Measurements from ENCODE around the gene BRAT1.
"Not testable (repeated sequence)": the region's sequence is repeated elsewhere in the genome, so short reads cannot be mapped to it uniquely, and the experiment has no call there.

Gene BRAT1

DNA sequence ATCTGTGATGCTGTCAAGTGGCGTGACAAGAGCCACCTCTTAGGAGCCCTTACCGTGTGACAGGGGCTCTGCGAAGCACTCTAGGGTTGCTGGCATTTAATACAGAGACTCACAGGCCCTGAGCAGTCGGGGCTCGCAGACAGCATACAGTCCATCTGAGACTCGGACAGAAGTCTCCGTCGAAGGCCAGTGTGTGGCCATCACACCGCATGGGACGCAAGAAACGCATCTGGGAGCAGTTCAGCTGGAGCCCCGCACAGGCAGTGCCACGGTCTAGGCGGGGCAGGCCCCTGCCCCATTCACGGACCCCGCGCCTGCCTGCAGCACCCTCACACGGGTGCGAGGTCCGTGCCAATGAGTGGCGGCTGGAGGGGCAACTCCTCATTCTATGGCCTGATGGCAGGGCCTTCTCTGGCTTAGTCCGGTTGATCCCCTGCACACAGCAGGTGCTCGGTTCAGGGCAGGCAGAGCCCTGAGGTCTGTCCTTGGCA lies 37.1 kb upstream of the BRAT1 start:
- no peak overlapping the region for H3K4me2 ChIP-seq (ENCODE audit: low read length)
- H3K79me2 ChIP-seq (ENCODE audit: control insufficient read depth, low read length), result no peaks in the 10 kb centered on the region
- H3K9me2 ChIP-seq (replicated peaks; ENCODE audit: control insufficient read depth, low read length), result no peaks in the 10 kb centered on the region
- no peaks in the 10 kb centered on the region for H3K27me3 ChIP-seq (ENCODE audit: control insufficient read depth, low read length)
- H3F3A ChIP-seq (ENCODE audit: control insufficient read depth, insufficient read depth), result no peaks in the 10 kb centered on the region
- no peaks in the 10 kb centered on the region for H4K20me1 ChIP-seq (ENCODE audit: control insufficient read depth, insufficient read depth, low read depth, low read length)
- H3K9me3 ChIP-seq (ENCODE audit: control insufficient read depth, insufficient read depth, low read length), result no peaks in the 10 kb centered on the region
- H3K27ac ChIP-seq (ENCODE audit: low read depth, low read length), result no peak overlapping the region
- TF ChIP-seq, protein P1, sequence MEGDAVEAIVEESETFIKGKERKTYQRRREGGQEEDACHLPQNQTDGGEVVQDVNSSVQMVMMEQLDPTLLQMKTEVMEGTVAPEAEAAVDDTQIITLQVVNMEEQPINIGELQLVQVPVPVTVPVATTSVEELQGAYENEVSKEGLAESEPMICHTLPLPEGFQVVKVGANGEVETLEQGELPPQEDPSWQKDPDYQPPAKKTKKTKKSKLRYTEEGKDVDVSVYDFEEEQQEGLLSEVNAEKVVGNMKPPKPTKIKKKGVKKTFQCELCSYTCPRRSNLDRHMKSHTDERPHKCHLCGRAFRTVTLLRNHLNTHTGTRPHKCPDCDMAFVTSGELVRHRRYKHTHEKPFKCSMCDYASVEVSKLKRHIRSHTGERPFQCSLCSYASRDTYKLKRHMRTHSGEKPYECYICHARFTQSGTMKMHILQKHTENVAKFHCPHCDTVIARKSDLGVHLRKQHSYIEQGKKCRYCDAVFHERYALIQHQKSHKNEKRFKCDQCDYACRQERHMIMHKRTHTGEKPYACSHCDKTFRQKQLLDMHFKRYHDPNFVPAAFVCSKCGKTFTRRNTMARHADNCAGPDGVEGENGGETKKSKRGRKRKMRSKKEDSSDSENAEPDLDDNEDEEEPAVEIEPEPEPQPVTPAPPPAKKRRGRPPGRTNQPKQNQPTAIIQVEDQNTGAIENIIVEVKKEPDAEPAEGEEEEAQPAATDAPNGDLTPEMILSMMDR (IDR thresholded peaks at IDR 0.05; ENCODE audit: low read depth, low read length, poor library complexity, severe bottlenecking), result no peak
- no peak for TF ChIP-seq EZH2phosphoT487 (IDR thresholded peaks at IDR 0.05; ENCODE audit: borderline replicate concordance, low read length)
- no peak overlapping the region for H3K4me3 ChIP-seq (ENCODE audit: low read length)
- H3K36me3 ChIP-seq (ENCODE audit: control insufficient read depth, low read length), result no peaks in the 10 kb centered on the region
- H3K4me1 ChIP-seq (ENCODE audit: control insufficient read depth, low read length), result no peaks in the 10 kb centered on the region

GRCh38 chr7:2589941-2590340 lies 34.6 kb upstream of the BRAT1 start:
- H3K4me1 ChIP-seq (ENCODE audit: control insufficient read depth, low read length); H3K27ac ChIP-seq (ENCODE audit: low read depth, low read length); H3K9me3 ChIP-seq (ENCODE audit: control insufficient read depth, insufficient read depth, low read length); H3K27me3 ChIP-seq (ENCODE audit: control insufficient read depth, low read length); H3K4me3 ChIP-seq (ENCODE audit: low read length); H3K4me2 ChIP-seq (ENCODE audit: low read length); H3K9me2 ChIP-seq (replicated peaks; ENCODE audit: control insufficient read depth, low read length); H3K79me2 ChIP-seq (ENCODE audit: control insufficient read depth, low read length); H3F3A ChIP-seq (ENCODE audit: control insufficient read depth, insufficient read depth); H4K20me1 ChIP-seq (ENCODE audit: control insufficient read depth, insufficient read depth, low read depth, low read length); H3K36me3 ChIP-seq (ENCODE audit: control insufficient read depth, low read length): not testable (repeated sequence)

DNA sequence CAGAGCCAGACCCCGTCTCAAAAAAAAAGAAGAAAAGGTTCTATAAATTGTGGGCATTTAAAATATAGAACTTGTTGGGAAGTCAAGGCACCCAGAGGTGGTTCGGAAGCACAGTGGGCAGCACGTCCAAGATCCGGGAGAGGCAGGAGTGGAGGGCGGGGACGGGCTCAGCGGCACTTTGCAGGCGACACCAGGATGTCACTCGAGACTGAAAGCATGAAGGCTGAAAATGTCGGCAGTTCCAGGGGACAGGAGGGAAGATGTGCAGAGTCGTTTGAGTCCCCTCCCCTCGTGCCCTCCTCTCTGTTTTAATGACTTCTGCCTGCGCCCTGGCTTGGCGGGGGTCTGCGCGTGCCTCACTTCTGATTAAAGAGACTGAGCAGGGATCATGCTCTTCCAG lies 34.0 kb upstream of the BRAT1 start:
- TF ChIP-seq EZH2phosphoT487 (IDR thresholded peaks at IDR 0.05; ENCODE audit: borderline replicate concordance, low read length), result no peak
- TF ChIP-seq, protein P1 (IDR thresholded peaks at IDR 0.05; ENCODE audit: low read depth, low read length, poor library complexity, severe bottlenecking), result no peak
- Histone ChIP-seq H3K4me1 (ENCODE audit: control insufficient read depth, low read length) (no peaks in the 10 kb centered on the region), H3K9me3 (ENCODE audit: control insufficient read depth, insufficient read depth, low read length) (no peaks in the 10 kb centered on the region), H3K9me2 (replicated peaks; ENCODE audit: control insufficient read depth, low read length) (no peaks in the 10 kb centered on the region), H3K79me2 (ENCODE audit: control insufficient read depth, low read length) (no peaks in the 10 kb centered on the region), H3K36me3 (ENCODE audit: control insufficient read depth, low read length) (no peaks in the 10 kb centered on the region), H3K4me2 (ENCODE audit: low read length) (no peak overlapping the region), H3F3A (ENCODE audit: control insufficient read depth, insufficient read depth) (no peaks in the 10 kb centered on the region), H4K20me1 (ENCODE audit: control insufficient read depth, insufficient read depth, low read depth, low read length) (no peaks in the 10 kb centered on the region), H3K27ac (ENCODE audit: low read depth, low read length) (no peak overlapping the region), H3K4me3 (ENCODE audit: low read length) (no peak overlapping the region), H3K27me3 (ENCODE audit: control insufficient read depth, low read length) (no peaks in the 10 kb centered on the region)

- Histone ChIP-seq H3K9me3 (ENCODE audit: control insufficient read depth, insufficient read depth, low read length) (no peaks in the 10 kb centered on the region), H3K79me2 (ENCODE audit: control insufficient read depth, low read length) (no peaks in the 10 kb centered on the region), H3K4me2 (ENCODE audit: low read length) (no peak overlapping the region), H3K9me2 (replicated peaks; ENCODE audit: control insufficient read depth, low read length) (no peaks in the 10 kb centered on the region), H4K20me1 (ENCODE audit: control insufficient read depth, insufficient read depth, low read depth, low read length) (no peaks in the 10 kb centered on the region), H3F3A (ENCODE audit: control insufficient read depth, insufficient read depth) (no peaks in the 10 kb centered on the region), H3K27me3 (ENCODE audit: control insufficient read depth, low read length) (no peaks in the 10 kb centered on the region), H3K4me1 (ENCODE audit: control insufficient read depth, low read length) (no peaks in the 10 kb centered on the region), H3K36me3 (ENCODE audit: control insufficient read depth, low read length) (no peaks in the 10 kb centered on the region), H3K4me3 (ENCODE audit: low read length) (no peak overlapping the region), H3K27ac (ENCODE audit: low read depth, low read length) (no peak overlapping the region)
- TF ChIP-seq EZH2phosphoT487 (IDR thresholded peaks at IDR 0.05; ENCODE audit: borderline replicate concordance, low read length), result no peak
- TF ChIP-seq, protein P1 (IDR thresholded peaks at IDR 0.05; ENCODE audit: low read depth, low read length, poor library complexity, severe bottlenecking), result no peak
Measured at GRCh38 chr7:2587778-2588177, 32.5 kb upstream of the BRAT1 start.

All from DOHH2 (cell line).